Measurements from ENCODE around the gene MPIG6B.

Gene MPIG6B

DNA sequence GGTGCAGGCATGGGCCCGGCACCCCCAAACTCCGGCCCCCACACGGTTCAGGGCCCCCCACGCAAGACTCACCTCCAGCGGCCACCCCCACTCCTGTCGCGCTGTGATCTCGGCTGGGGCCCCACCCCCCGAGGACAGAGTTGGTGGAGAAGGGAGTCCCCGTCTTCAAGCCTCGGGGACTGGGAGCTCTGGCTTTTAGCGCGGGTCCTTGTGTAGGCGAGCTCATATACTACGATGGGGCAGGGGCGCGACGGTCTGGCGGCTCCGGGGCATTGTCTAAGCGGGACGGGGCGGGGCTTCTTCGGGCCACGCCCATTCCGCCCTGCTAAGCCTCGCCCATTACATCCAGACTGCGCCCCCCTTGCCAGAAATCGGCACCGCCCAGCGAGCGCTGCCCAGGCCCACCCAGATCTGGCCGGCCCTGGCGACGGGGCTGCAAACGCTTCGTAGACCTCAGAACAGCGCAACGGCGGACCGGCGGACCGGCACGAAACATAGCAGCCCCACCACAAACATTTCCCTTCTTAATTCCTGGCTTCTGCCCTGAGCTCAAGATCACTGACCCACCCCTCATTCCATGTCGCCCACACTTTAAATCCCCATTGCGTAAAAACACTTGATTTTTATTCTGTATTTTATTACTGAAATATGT is 6.9 kb downstream of the MPIG6B start:
- DNase-seq (ENCODE audit: low read depth in 1 of 2, low spot score in 1 of 2): peak; percentile 57 to 58
- peak overlapping the region; percentile 57 for H3K27ac ChIP-seq (replicated peaks)
- TF ChIP-seq POLR2AphosphoS5 (IDR thresholded peaks at IDR 0.05; ENCODE audit: low read depth): peak; percentile 88
- no peak for TF ChIP-seq SPI1 (IDR thresholded peaks at IDR 0.05; ENCODE audit: borderline replicate concordance, low read depth)
- H3K27me3 ChIP-seq (ENCODE audit: insufficient read depth, poor library complexity, severe bottlenecking): no peaks in the 10 kb centered on the region
- peak overlapping the region; percentile 33 for H3K4me3 ChIP-seq (replicated peaks; ENCODE audit: insufficient read depth, low read length)

DNA sequence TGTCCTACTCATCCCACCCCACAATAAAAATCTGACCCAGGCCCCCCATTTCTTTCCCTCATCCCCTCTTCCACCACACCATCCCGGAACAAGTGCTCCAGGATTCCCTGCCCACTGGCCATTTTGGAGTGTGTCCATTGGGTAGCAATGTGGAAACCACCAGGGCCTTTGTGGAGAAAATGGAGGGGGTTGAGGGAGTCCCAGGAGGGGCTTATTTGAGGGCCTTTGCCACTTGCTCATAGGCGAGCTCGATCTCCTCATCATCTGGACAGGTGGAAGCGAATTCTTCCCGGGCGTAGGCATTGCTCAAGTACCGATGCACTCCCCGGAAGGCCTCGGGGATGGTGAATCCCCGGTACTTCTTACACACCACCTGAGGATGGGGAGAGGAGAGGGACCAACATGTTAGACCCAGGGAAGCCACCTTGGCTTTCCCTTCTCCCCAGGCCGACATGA is 7.5 kb downstream of the MPIG6B start:
- Histone ChIP-seq H3K27me3 (ENCODE audit: insufficient read depth, poor library complexity, severe bottlenecking) (no peaks in the 10 kb centered on the region), H3K27ac (replicated peaks) (no peak overlapping the region), H3K4me3 (replicated peaks; ENCODE audit: insufficient read depth, low read length) (no peak overlapping the region)
- no peak for DNase-seq (ENCODE audit: low read depth in 1 of 2, low spot score in 1 of 2)
- TF ChIP-seq POLR2AphosphoS5 (IDR thresholded peaks at IDR 0.05; ENCODE audit: low read depth) (no peak), SPI1 (IDR thresholded peaks at IDR 0.05; ENCODE audit: borderline replicate concordance, low read depth) (no peak), GABPA (IDR thresholded peaks at IDR 0.05; ENCODE audit: low read depth) (no peak)
- TF ChIP-seq, protein P1, sequence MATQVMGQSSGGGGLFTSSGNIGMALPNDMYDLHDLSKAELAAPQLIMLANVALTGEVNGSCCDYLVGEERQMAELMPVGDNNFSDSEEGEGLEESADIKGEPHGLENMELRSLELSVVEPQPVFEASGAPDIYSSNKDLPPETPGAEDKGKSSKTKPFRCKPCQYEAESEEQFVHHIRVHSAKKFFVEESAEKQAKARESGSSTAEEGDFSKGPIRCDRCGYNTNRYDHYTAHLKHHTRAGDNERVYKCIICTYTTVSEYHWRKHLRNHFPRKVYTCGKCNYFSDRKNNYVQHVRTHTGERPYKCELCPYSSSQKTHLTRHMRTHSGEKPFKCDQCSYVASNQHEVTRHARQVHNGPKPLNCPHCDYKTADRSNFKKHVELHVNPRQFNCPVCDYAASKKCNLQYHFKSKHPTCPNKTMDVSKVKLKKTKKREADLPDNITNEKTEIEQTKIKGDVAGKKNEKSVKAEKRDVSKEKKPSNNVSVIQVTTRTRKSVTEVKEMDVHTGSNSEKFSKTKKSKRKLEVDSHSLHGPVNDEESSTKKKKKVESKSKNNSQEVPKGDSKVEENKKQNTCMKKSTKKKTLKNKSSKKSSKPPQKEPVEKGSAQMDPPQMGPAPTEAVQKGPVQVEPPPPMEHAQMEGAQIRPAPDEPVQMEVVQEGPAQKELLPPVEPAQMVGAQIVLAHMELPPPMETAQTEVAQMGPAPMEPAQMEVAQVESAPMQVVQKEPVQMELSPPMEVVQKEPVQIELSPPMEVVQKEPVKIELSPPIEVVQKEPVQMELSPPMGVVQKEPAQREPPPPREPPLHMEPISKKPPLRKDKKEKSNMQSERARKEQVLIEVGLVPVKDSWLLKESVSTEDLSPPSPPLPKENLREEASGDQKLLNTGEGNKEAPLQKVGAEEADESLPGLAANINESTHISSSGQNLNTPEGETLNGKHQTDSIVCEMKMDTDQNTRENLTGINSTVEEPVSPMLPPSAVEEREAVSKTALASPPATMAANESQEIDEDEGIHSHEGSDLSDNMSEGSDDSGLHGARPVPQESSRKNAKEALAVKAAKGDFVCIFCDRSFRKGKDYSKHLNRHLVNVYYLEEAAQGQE (IDR thresholded peaks at IDR 0.05; ENCODE audit: insufficient replicate concordance, low read depth): no peak
- TF ChIP-seq, protein P2, sequence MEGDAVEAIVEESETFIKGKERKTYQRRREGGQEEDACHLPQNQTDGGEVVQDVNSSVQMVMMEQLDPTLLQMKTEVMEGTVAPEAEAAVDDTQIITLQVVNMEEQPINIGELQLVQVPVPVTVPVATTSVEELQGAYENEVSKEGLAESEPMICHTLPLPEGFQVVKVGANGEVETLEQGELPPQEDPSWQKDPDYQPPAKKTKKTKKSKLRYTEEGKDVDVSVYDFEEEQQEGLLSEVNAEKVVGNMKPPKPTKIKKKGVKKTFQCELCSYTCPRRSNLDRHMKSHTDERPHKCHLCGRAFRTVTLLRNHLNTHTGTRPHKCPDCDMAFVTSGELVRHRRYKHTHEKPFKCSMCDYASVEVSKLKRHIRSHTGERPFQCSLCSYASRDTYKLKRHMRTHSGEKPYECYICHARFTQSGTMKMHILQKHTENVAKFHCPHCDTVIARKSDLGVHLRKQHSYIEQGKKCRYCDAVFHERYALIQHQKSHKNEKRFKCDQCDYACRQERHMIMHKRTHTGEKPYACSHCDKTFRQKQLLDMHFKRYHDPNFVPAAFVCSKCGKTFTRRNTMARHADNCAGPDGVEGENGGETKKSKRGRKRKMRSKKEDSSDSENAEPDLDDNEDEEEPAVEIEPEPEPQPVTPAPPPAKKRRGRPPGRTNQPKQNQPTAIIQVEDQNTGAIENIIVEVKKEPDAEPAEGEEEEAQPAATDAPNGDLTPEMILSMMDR (IDR thresholded peaks at IDR 0.05; ENCODE audit: insufficient read depth, low read length): no peak

DNA sequence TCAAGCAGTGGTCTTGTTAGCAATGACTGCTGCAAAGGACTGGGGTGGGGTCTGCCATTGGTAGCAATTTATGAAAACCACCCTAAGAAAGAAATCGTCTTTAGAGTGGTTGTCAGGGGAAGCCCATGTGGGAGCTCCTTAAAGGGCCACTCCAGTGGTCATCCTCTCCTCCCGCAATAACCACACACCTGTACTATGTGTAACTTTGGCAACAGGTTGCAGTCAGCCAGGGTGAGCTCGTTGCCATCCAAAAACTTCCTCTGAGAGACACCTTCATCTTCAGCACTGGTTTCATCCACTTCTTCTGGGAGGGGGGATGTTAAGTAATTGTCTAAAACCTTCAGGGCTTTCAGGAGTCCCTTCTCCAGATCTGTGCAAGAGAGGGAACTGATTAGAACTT is 8.9 kb downstream of the MPIG6B start:
- Histone ChIP-seq H3K27ac (replicated peaks) (no peak overlapping the region), H3K27me3 (ENCODE audit: insufficient read depth, poor library complexity, severe bottlenecking) (no peaks in the 10 kb centered on the region), H3K4me3 (replicated peaks; ENCODE audit: insufficient read depth, low read length) (no peak overlapping the region)
- no peak for TF ChIP-seq GABPA (IDR thresholded peaks at IDR 0.05; ENCODE audit: low read depth)
- TF ChIP-seq SPI1 (IDR thresholded peaks at IDR 0.05; ENCODE audit: borderline replicate concordance, low read depth): no peak
- TF ChIP-seq, protein P1 (IDR thresholded peaks at IDR 0.05; ENCODE audit: insufficient replicate concordance, low read depth): no peak
- TF ChIP-seq, protein P2 (IDR thresholded peaks at IDR 0.05; ENCODE audit: insufficient read depth, low read length): no peak
- no peak for TF ChIP-seq POLR2AphosphoS5 (IDR thresholded peaks at IDR 0.05; ENCODE audit: low read depth)
- no peak for DNase-seq (ENCODE audit: low read depth in 1 of 2, low spot score in 1 of 2)

DNA sequence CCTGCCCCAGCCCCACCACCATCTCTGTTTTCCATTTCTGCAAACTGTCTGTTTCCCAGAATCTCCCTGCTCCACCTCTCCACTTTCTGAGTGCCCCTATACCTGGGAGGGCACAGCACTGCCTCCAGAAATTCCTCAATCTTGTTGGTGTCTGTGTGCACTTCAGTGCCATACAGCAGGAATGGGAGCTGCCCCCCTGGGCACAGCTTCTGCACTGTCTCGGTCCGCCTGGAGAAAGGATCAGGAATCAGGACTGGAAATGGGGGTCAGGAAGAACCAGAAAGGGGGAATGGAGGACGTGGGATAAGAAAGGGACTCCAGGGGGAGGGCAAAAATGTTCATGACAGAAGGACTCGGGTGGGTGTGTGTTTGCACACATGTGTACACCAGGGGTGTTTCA is 10.6 kb downstream of the MPIG6B start:
- TF ChIP-seq POLR2AphosphoS5 (IDR thresholded peaks at IDR 0.05; ENCODE audit: low read depth): no peak
- TF ChIP-seq, protein P1 (IDR thresholded peaks at IDR 0.05; ENCODE audit: insufficient replicate concordance, low read depth): no peak
- no peak for TF ChIP-seq GABPA (IDR thresholded peaks at IDR 0.05; ENCODE audit: low read depth)
- TF ChIP-seq, protein P2 (IDR thresholded peaks at IDR 0.05; ENCODE audit: insufficient read depth, low read length): no peak
- TF ChIP-seq SPI1 (IDR thresholded peaks at IDR 0.05; ENCODE audit: borderline replicate concordance, low read depth): no peak
- DNase-seq (ENCODE audit: low read depth in 1 of 2, low spot score in 1 of 2): no peak
- Histone ChIP-seq H3K4me3 (replicated peaks; ENCODE audit: insufficient read depth, low read length) (peak overlapping the region; percentile 92), H3K27ac (replicated peaks) (peak overlapping the region; percentile 99), H3K27me3 (ENCODE audit: insufficient read depth, poor library complexity, severe bottlenecking) (no peaks in the 10 kb centered on the region)

Data from HL-60 (cell line).